GM12878 (cell line): Measurements from ENCODE around the gene UBA7. TPM values are rescaled to one million over a fixed set of nuclear protein-coding genes. Genes with fewer than 3 reads are reported as not detected.

Source experiments
- BCL11A ChIP-seq: IDR thresholded peaks from 2 replicates; pipeline ENCODE4 v1.6.1; 2011; ENCODE audit warnings: low read depth, low read length
- BMI1 ChIP-seq: fragments of 450-650 bp; IDR thresholded peaks from 2 replicates; pipeline ENCODE4 v1.6.1; 2016; ENCODE audit warnings: mild to moderate bottlenecking, moderate library complexity, borderline replicate concordance
- CBX5 ChIP-seq: sonication (generic); IDR thresholded peaks from 2 replicates; pipeline ENCODE4 v1.6.1; 2016; ENCODE audit warnings: low read depth, moderate library complexity, mild to moderate bottlenecking, inconsistent platforms
- CHD2 ChIP-seq: IDR thresholded peaks from 2 replicates; pipeline ENCODE4 v1.6.1; 2011; ENCODE audit warnings: low read depth, low read length, improper control_type of control experiment, borderline replicate concordance
- DPF2 ChIP-seq: fragments of 450-650 bp; IDR thresholded peaks from 2 replicates; pipeline ENCODE4 v1.6.1; 2017; ENCODE audit warnings: mild to moderate bottlenecking
- EGR1 ChIP-seq, 2 experiments: IDR thresholded peaks; 1 replicate in 1 of 2; 2 replicates in 1 of 2; pipeline ENCODE4 v1.6.1; 2011 to 2012; ENCODE audit warnings: low read depth in 2 of 2, low read length in 2 of 2, borderline replicate concordance in 1 of 2, mild to moderate bottlenecking in 1 of 2, moderate library complexity in 1 of 2
- FOS ChIP-seq: IDR thresholded peaks from 3 replicates; pipeline ENCODE4 v1.6.1; 2011; ENCODE audit warnings: borderline replicate concordance; ENCODE audit not compliant: insufficient read length; ENCODE audit errors: extremely low read depth
- HCFC1 ChIP-seq: fragments of 150-350 bp; IDR thresholded peaks from 2 replicates; pipeline ENCODE4 v1.6.1; 2014; ENCODE audit warnings: low read length
- MYB ChIP-seq: fragments of 150-350 bp; IDR thresholded peaks from 2 replicates; pipeline ENCODE4 v1.6.1; 2014; ENCODE audit warnings: mild to moderate bottlenecking, low read depth, low read length, borderline replicate concordance
- PML ChIP-seq: IDR thresholded peaks from 2 replicates; pipeline ENCODE4 v1.6.1; 2012; ENCODE audit warnings: low read length, inconsistent platforms
- POLR2AphosphoS2 ChIP-seq: IDR thresholded peaks from 2 replicates; pipeline ENCODE4 v1.6.1; 2011; ENCODE audit warnings: low read depth, mild to moderate bottlenecking, low read length, improper control_type of control experiment, moderate library complexity
- POLR2AphosphoS5 ChIP-seq: IDR thresholded peaks from 2 replicates; pipeline ENCODE4 v1.6.1; 2011; ENCODE audit warnings: mild to moderate bottlenecking, low read length, inconsistent platforms
- RAD51 ChIP-seq: fragments of 450-650 bp; IDR thresholded peaks from 2 replicates; pipeline ENCODE4 v1.6.1; 2016; ENCODE audit warnings: moderate library complexity, mild to moderate bottlenecking, inconsistent platforms
- RB1 ChIP-seq: fragments of 450-650 bp; formaldehyde crosslinking; IDR thresholded peaks from 2 replicates; pipeline ENCODE4 v1.6.1; 2017; ENCODE audit warnings: mild to moderate bottlenecking, borderline replicate concordance
- RBBP5 ChIP-seq: fragments of 200-600 bp; sonication (generic); conservative IDR thresholded peaks from 2 replicates; pipeline ENCODE4 v1.6.1; 2016
- RCOR1 ChIP-seq: conservative IDR thresholded peaks from 2 replicates; pipeline ENCODE4 v1.6.1; 2012; ENCODE audit warnings: low read depth, low read length, improper control_type of control experiment
- SUZ12 ChIP-seq: fragments of 200-600 bp; sonication (generic); IDR thresholded peaks from one replicate; pipeline ENCODE4 v1.6.1; 2018; ENCODE audit warnings: antibody characterized with exemption, mild to moderate bottlenecking; ENCODE audit not compliant: unreplicated experiment
- TAF1 ChIP-seq: IDR thresholded peaks from 2 replicates; pipeline ENCODE4 v1.6.1; 2011; ENCODE audit warnings: mild to moderate bottlenecking, low read depth, low read length, borderline replicate concordance
- ZNF207 ChIP-seq: fragments of 450-650 bp; IDR thresholded peaks from 2 replicates; pipeline ENCODE4 v1.6.1; 2014; ENCODE audit warnings: antibody characterized with exemption, mild to moderate bottlenecking, borderline replicate concordance
- ZNF217 ChIP-seq: fragments of 450-650 bp; IDR thresholded peaks from 2 replicates; pipeline ENCODE4 v1.6.1; 2017; ENCODE audit warnings: antibody characterized with exemption, mild to moderate bottlenecking
- polyA plus RNA-seq, 11 experiments: library from polyadenylated mRNA; depleted of rRNA in 4 of 11; unstranded in 6 of 11; stranded (reverse) in 5 of 11; fragments of >200 nt; fragmentation: Nextera tagmentation in 4 of 11; fragmentation: Illumina TruSeq in 1 of 11; extraction: Ambion mirVana in 4 of 11; extraction: Trizol in 1 of 11; gene quantifications; 1 replicate in 1 of 11; 2 replicates in 10 of 11; pipeline versions ENCODE4 v1.2.1 to v1.2.3, GENCODE V29; 2011 to 2016; ENCODE audit warnings: inconsistent platforms in 2 of 11, missing spikeins in 2 of 11, low read depth in 1 of 11
- total RNA-seq, 4 experiments: library from RNA; depleted of rRNA in 3 of 4; stranded (reverse); fragments of >200 nt in 3 of 4; fragmentation: Illumina TruSeq in 1 of 4; extraction: Trizol in 1 of 4; gene quantifications; 2 replicates each; pipeline versions ENCODE4 v1.2.1 to v1.2.3, GENCODE V29; 2013 to 2021
- TF ChIP-seq, protein P1 (sequence below): IDR thresholded peaks from 2 replicates; pipeline ENCODE4 v1.6.1; 2012; ENCODE audit warnings: mild to moderate bottlenecking, low read depth, low read length
- TF ChIP-seq, protein P2 (sequence below): IDR thresholded peaks from 2 replicates; pipeline ENCODE4 v1.6.1; 2012; ENCODE audit warnings: low read length, inconsistent platforms
- TF ChIP-seq, protein P3 (sequence below): IDR thresholded peaks from 2 replicates; pipeline ENCODE4 v1.6.1; 2011; ENCODE audit warnings: borderline replicate concordance, low read depth, mild to moderate bottlenecking, moderate library complexity, mixed read lengths, low read length; ENCODE audit not compliant: insufficient read depth; ENCODE audit errors: extremely low read length
- TF ChIP-seq, protein P4 (sequence below): fragments of 450-650 bp; IDR thresholded peaks from 2 replicates; pipeline ENCODE4 v1.6.1; 2016; ENCODE audit warnings: mild to moderate bottlenecking

The UBA7 gene
- total and polyA plus RNA-seq, 10 of the 15 experiments (the other 5 are each of a cell fraction or from before 2014, with no cell fraction given): 11.8 to 116 (median 46.7) TPM

DNA sequence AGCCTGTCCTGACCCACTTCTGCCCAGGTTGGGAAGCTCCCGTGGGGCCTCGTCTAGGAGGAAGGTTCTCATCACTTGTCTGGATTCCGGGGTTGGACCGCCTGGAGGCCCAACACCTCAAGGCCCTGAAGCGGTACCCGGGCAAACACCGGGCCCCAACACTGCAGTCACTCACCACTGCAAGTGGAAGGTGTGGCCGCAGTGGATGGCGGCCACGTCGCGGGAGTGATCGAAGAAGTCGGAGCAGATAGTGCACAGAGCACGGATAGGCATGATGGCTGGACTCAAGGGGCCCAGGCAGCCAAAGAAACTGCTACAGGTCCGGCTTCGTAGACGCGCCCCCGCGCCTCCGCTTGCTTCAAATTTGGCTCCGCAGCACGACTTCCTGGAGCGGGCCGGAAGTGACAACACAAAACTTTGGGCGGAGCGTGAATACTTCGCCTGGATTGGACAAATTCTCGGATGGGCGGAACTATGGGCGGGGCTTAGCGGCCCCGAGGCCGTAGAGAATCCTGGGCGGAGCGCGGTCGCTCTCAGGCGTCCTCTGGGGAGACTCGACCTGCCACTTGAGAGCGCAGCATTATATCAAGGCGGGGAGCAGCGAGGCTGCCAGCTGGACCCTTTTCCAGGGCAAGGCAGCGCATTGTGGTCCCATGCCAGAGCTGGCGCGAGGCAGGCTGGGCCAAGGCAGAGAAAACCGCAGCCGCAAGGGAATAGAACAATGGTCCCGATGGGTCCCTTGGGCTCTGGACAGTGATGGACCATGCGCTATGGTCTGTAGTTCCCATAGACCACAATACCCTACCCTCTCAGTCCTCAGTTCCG lies 42.6 kb upstream of the UBA7 start, which contains the start of gene TRAIP (continued):
- TF ChIP-seq, protein P1, sequence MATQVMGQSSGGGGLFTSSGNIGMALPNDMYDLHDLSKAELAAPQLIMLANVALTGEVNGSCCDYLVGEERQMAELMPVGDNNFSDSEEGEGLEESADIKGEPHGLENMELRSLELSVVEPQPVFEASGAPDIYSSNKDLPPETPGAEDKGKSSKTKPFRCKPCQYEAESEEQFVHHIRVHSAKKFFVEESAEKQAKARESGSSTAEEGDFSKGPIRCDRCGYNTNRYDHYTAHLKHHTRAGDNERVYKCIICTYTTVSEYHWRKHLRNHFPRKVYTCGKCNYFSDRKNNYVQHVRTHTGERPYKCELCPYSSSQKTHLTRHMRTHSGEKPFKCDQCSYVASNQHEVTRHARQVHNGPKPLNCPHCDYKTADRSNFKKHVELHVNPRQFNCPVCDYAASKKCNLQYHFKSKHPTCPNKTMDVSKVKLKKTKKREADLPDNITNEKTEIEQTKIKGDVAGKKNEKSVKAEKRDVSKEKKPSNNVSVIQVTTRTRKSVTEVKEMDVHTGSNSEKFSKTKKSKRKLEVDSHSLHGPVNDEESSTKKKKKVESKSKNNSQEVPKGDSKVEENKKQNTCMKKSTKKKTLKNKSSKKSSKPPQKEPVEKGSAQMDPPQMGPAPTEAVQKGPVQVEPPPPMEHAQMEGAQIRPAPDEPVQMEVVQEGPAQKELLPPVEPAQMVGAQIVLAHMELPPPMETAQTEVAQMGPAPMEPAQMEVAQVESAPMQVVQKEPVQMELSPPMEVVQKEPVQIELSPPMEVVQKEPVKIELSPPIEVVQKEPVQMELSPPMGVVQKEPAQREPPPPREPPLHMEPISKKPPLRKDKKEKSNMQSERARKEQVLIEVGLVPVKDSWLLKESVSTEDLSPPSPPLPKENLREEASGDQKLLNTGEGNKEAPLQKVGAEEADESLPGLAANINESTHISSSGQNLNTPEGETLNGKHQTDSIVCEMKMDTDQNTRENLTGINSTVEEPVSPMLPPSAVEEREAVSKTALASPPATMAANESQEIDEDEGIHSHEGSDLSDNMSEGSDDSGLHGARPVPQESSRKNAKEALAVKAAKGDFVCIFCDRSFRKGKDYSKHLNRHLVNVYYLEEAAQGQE: no peak
- TF ChIP-seq RCOR1 (no peak), BMI1 (no peak), SUZ12 (no peak), ZNF207 (0 out of 2 replicates have a peak, but pooled peaks have one; percentile 33), POLR2AphosphoS5 (peak; percentile 70; the same call in 1 of the 2 replicates), DPF2 (no peak), PML (no peak), RAD51 (no peak), MYB (no peak), POLR2AphosphoS2 (no peak), EGR1 (IDR thresholded peaks at IDR 0.05; ENCODE audit: borderline replicate concordance in 1 of 2, low read depth in 2 of 2, low read length in 2 of 2) (peak; percentile 36 to 79), BCL11A (no peak), HCFC1 (peak; percentile 33; the same call in 1 of the 2 replicates), CHD2 (peak; percentile 82), ZNF217 (no peak), CBX5 (no peak), FOS (no peak), RBBP5 (no peak), TAF1 (0 out of 2 replicates have a peak, but pooled peaks have one; percentile 20), RB1 (peak; percentile 76)
- TF ChIP-seq, protein P2, sequence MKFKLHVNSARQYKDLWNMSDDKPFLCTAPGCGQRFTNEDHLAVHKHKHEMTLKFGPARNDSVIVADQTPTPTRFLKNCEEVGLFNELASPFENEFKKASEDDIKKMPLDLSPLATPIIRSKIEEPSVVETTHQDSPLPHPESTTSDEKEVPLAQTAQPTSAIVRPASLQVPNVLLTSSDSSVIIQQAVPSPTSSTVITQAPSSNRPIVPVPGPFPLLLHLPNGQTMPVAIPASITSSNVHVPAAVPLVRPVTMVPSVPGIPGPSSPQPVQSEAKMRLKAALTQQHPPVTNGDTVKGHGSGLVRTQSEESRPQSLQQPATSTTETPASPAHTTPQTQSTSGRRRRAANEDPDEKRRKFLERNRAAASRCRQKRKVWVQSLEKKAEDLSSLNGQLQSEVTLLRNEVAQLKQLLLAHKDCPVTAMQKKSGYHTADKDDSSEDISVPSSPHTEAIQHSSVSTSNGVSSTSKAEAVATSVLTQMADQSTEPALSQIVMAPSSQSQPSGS: no peak
- TF ChIP-seq, protein P3, sequence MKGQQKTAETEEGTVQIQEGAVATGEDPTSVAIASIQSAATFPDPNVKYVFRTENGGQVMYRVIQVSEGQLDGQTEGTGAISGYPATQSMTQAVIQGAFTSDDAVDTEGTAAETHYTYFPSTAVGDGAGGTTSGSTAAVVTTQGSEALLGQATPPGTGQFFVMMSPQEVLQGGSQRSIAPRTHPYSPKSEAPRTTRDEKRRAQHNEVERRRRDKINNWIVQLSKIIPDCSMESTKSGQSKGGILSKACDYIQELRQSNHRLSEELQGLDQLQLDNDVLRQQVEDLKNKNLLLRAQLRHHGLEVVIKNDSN: no peak
- TF ChIP-seq, protein P4, sequence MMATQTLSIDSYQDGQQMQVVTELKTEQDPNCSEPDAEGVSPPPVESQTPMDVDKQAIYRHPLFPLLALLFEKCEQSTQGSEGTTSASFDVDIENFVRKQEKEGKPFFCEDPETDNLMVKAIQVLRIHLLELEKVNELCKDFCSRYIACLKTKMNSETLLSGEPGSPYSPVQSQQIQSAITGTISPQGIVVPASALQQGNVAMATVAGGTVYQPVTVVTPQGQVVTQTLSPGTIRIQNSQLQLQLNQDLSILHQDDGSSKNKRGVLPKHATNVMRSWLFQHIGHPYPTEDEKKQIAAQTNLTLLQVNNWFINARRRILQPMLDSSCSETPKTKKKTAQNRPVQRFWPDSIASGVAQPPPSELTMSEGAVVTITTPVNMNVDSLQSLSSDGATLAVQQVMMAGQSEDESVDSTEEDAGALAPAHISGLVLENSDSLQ: peak; percentile 39; the same call in 1 of the 2 replicates
